ENCODE data around the gene IGF2BP3. TPM values are rescaled to one million over a fixed set of nuclear protein-coding genes. Genes with fewer than 3 reads are reported as not detected.

IGF2BP3 gene
- total and polyA plus RNA-seq, 10 donors, result 0.17 to 6.8 (median 1.6) TPM

DNA sequence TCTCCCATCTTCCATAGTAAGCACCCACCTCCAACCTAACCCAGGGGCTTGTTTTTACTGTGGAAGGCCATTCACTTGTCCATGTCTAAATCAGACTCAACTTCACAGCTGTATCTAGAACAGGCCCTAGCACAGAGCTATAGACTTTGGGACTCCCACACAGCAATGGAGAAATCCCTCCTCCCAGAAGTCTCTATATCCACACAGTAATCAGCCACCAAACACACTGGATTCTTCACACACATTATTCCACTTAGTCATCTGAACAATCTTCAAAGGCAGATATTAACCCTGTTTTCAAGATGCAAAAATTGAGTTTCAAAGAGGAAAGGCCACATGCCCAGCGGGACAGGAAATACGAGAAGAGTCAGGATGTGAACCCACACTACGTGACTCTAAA is 89.3 kb downstream of the IGF2BP3 start:
- intact Hi-C loops (cut with DNase I; ENCODE audit: low total_unique reads), result no loop called here
- no peak overlapping the region for H3K27ac ChIP-seq
- no peak for TF ChIP-seq POLR2A (IDR thresholded peaks at IDR 0.05)
- TF ChIP-seq POLR2AphosphoS5 (IDR thresholded peaks at IDR 0.05), result no peak
- TF ChIP-seq, protein P1, sequence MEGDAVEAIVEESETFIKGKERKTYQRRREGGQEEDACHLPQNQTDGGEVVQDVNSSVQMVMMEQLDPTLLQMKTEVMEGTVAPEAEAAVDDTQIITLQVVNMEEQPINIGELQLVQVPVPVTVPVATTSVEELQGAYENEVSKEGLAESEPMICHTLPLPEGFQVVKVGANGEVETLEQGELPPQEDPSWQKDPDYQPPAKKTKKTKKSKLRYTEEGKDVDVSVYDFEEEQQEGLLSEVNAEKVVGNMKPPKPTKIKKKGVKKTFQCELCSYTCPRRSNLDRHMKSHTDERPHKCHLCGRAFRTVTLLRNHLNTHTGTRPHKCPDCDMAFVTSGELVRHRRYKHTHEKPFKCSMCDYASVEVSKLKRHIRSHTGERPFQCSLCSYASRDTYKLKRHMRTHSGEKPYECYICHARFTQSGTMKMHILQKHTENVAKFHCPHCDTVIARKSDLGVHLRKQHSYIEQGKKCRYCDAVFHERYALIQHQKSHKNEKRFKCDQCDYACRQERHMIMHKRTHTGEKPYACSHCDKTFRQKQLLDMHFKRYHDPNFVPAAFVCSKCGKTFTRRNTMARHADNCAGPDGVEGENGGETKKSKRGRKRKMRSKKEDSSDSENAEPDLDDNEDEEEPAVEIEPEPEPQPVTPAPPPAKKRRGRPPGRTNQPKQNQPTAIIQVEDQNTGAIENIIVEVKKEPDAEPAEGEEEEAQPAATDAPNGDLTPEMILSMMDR (IDR thresholded peaks at IDR 0.05 in 8 of 11, conservative IDR thresholded peaks at IDR 0.05 in 3 of 11), result no peak
- no peaks in the 10 kb centered on the region for H3K4me1 ChIP-seq
- H3K36me3 ChIP-seq, result no peaks in the 10 kb centered on the region
- H3K27me3 ChIP-seq (replicated peaks in 1 of 7), result peaks cover 0 to 5% (median 0%) of the 10 kb centered on the region in 7 donors
- no peaks in the 10 kb centered on the region for H3K9me3 ChIP-seq
- DNase-seq, result no peak
- WGBS, 5 donors, result 49 to 78% (median 71%) methylated on average over 3 of the region's 3 CpGs
- no peak overlapping the region for H3K4me3 ChIP-seq

DNA sequence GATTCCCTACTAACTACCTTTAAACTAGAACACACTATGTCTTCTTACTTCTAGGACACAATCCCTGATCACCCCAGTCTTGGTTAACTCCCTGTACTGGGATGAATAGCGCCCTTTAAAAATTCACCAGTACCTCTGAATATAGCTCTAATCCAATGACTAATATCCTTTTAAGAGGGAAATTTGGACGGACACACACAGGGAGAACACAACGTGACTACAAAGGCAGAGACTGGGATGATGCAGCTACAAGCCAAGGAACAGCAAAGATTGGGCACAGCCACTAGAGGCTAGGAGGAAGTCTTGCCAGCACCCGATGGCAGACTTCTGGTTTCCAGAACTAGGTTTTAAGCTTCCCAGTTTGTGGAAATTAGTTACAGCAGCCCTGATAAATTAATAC is 89.7 kb downstream of the IGF2BP3 start:
- Histone ChIP-seq H3K27ac (no peak overlapping the region), H3K4me1 (no peaks in the 10 kb centered on the region), H3K4me3 (no peak overlapping the region), H3K36me3 (no peaks in the 10 kb centered on the region), H3K9me3 (no peaks in the 10 kb centered on the region), H3K27me3 (replicated peaks in 1 of 7) (peaks cover 0 to 5% (median 0%) of the 10 kb centered on the region in 7 donors)
- intact Hi-C loops (cut with DNase I; ENCODE audit: low total_unique reads), result no loop called here
- WGBS, 5 donors, result 86 to 96% (median 89%) methylated on average over 4 of the region's 4 CpGs
- no peak for DNase-seq
- TF ChIP-seq POLR2AphosphoS5 (IDR thresholded peaks at IDR 0.05), result no peak
- TF ChIP-seq, protein P1 (IDR thresholded peaks at IDR 0.05 in 8 of 11, conservative IDR thresholded peaks at IDR 0.05 in 3 of 11), result no peak
- TF ChIP-seq POLR2A (IDR thresholded peaks at IDR 0.05), result no peak

DNA sequence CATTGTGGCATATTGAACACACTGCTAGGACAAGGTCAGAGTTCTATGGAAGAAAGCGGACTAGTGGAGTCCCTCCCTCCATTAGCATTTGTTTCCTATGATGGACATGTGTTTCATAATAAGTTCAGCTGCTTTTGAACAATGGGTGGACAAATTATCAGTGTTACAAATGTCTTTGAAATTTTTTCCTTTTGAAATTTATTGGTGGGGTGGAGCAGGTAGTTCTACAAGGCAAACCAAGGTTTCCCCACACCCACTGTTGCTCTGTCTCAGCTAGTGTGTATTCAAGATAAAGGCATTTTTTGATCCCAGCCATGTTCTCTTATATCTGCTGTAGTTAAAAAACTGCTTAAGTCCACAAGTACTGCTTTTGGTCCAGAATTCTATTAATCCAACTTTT is 91.3 kb downstream of the IGF2BP3 start:
- 93 to 97% (median 96%) methylated on average over 1 of the region's 1 CpG for WGBS, 5 donors
- intact Hi-C loops (cut with DNase I; ENCODE audit: low total_unique reads), result no loop called here
- TF ChIP-seq, protein P1 (IDR thresholded peaks at IDR 0.05 in 8 of 11, conservative IDR thresholded peaks at IDR 0.05 in 3 of 11), result no peak
- TF ChIP-seq POLR2A (IDR thresholded peaks at IDR 0.05) (no peak), POLR2AphosphoS5 (IDR thresholded peaks at IDR 0.05) (no peak)

DNA sequence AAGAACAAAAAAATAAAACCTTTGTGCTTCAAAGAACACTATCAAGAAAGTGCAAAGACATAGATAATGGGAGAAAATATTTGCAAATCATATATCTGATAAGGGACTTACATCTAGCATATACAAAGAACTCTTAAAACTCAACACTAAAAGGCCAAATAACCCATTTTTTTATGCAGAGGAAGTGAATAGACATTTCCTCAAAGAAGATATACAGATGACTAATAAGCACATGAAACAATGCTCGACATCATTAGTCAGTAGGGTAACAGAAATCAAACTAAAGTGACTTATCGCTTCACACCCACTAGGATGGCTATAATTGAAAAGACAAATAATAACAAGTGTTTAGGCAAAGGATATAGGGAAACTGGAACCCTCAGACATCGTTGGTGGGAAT is 93.2 kb downstream of the IGF2BP3 start:
- intact Hi-C loops (cut with DNase I; ENCODE audit: low total_unique reads), result no loop called here
- WGBS, 5 donors, result 62 to 76% (median 69%) methylated on average over 3 of the region's 3 CpGs
- no peak for DNase-seq
- TF ChIP-seq, protein P1 (IDR thresholded peaks at IDR 0.05 in 8 of 11, conservative IDR thresholded peaks at IDR 0.05 in 3 of 11), result no peak
- TF ChIP-seq POLR2AphosphoS5 (IDR thresholded peaks at IDR 0.05), result no peak
- TF ChIP-seq POLR2A (IDR thresholded peaks at IDR 0.05), result no peak
- H3K27ac ChIP-seq, result no peak overlapping the region
- H3K4me3 ChIP-seq, result no peak overlapping the region
- H3K4me1 ChIP-seq, result peaks cover 0 to 16% (median 11%) of the 10 kb centered on the region in 6 donors
- H3K9me3 ChIP-seq, result no peaks in the 10 kb centered on the region
- no peaks in the 10 kb centered on the region for H3K36me3 ChIP-seq
- peaks cover 0 to 4% (median 0%) of the 10 kb centered on the region in 7 donors for H3K27me3 ChIP-seq (replicated peaks in 1 of 7)

More for the DNA sequence above, 91.3 kb downstream of the IGF2BP3 start:
- DNase-seq, result no peak
- H3K27ac ChIP-seq, result no peak overlapping the region
- H3K9me3 ChIP-seq, result no peaks in the 10 kb centered on the region
- H3K4me1 ChIP-seq, result no peaks in the 10 kb centered on the region
- no peaks in the 10 kb centered on the region for H3K36me3 ChIP-seq
- no peak overlapping the region for H3K4me3 ChIP-seq
- H3K27me3 ChIP-seq (replicated peaks in 1 of 7), result peaks cover 0 to 5% (median 0%) of the 10 kb centered on the region in 7 donors

Measured in spleen (tissue), 11 donors.